ENCODE measurements around the gene MRPL17.
A peak's percentile ranks its signal among the peaks of the same experiment; 100 is the strongest.

Gene MRPL17

GRCh38 chr11:6653097-6653496 is 30.0 kb downstream of the MRPL17 start:
- no peak for DNase-seq

DNA sequence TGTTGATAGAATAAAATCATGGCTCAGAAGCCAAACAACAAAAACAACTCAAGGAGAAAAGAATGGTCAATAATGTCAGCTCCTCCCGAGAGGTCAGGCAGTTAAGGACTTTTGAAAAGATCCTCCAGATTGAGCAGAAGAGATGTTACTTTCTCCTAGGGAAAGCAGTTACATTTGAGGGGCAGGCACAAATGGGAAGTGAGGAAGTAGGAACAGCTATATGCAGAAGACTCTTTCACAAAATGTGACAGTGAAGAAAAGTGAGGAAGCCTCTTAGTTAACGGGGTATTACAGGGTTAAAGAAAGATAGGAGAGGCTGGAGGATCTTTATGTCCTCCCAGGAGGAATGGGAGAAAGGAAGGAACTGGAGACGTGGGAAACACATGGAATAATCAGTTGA is 31.0 kb downstream of the MRPL17 start:
- no peak for DNase-seq

- DNase-seq = peak; percentile 37
Measured at GRCh38 chr11:6650980-6651379, 32.2 kb downstream of the MRPL17 start.

DNA sequence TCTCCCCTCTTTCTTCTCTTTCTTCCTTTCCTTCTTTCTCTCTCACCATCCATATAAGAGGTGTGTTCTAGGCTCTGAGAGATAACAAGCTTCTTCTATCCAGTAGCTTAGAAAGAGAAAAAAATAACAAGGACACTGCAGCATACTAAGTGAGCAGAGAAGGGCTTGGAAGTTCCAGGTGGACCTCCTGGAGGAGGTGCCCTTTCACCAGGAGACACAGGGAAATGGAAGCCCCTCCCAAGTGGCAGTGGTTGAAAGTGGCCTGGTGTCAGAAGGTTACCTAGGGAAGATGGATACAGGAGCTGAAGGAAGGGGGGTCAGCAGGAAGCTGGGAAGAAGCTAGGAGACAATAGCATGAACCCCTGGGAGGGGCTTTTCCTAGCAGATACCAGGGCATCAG is 33.0 kb downstream of the MRPL17 start:
- DNase-seq = no peak

GRCh38 chr11:6648501-6648900 is 34.6 kb downstream of the MRPL17 start:
- no peak for DNase-seq

DNA sequence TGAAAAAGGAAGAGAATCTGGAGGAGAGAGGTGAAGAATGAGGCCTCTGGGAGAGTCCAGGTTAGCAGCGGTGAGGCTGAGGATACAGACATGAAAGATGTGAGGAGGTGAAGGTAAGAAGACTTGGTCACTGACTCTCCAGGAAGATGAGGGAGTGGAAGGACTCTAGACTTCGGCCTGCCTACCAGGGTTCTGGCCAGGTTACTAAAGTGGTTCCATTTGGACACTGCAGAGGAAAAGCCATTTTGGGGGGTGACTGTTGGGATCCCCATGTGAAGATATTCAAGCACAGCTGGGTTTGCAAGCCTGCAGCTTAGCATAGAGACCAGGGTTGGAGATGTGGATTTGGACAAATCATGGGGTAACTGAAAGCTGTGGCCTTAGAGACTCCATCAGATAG is 35.3 kb downstream of the MRPL17 start:
- DNase-seq = no peak

DNA sequence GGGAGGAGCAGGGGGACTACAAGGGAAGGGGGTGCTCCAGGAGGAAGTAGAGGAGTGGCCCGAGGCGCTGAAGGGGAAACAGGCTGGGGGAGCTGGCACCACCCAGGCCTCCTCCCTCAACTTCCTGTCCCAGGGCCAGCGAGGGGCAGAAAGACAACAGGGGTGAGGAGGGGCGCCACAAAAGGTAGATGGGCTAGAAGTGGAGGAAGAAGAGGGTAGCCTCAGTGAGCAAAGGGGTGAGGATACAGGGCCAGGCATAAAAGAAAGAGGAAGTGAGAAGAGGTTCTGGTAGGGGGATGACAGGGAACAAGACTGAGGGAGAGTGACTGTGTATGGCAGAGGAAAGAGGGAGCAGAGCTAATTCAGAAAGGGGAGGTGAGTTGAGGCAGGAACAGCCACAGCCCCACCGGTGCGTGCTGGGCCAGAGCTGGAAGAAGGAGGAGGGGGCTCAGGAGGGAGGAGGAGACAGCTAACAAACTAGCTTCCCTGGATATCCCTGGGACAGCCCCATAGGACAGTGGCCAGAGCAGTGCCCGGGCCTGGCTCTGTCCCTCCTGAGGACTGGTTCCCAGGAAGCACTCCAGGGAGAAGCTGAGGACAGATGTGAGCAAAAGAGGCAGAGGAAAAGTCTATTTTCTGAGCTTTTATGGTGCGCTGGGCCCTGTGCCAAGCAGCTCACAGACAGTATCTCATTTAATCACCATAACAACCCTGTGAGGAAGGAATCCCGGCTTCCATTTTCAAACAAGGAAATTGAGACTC is 36.0 kb downstream of the MRPL17 start:
- DNase-seq = peak; percentile 23

- no peak for DNase-seq
Measured at GRCh38 chr11:6646576-6646917, 36.6 kb downstream of the MRPL17 start.

- DNase-seq = no peak
Measured at GRCh38 chr11:6646071-6646470, 37.1 kb downstream of the MRPL17 start.

- no peak for DNase-seq
Measured at GRCh38 chr11:6642957-6643356, 40.2 kb downstream of the MRPL17 start.

- DNase-seq = no peak
Measured at GRCh38 chr11:6640985-6641701, 42.0 kb downstream of the MRPL17 start.

- no peak for DNase-seq
Measured at GRCh38 chr11:6640036-6640984, 42.8 kb downstream of the MRPL17 start.

- no peak for DNase-seq
Measured at GRCh38 chr11:6638429-6638828, 44.7 kb downstream of the MRPL17 start.

DNA sequence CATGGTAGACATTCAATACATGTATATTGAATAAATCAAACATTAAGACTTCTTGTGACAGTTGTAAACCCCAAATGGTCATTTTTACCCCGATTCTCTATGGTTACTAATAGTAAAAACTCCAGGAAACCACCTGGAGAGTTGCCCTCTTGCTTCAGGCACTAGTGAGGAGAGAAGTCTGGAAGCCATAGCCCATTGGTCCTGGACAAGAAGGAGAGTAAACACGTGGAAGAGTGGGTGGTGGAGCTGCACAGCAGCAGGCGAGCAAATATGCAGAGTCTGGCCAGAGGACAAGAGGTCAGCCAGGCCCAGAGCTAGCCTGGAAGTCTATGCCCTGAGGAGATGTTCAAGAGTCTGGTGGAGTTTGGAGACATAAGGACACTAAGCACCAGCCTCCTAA is 45.3 kb downstream of the MRPL17 start:
- no peak for DNase-seq

DNA sequence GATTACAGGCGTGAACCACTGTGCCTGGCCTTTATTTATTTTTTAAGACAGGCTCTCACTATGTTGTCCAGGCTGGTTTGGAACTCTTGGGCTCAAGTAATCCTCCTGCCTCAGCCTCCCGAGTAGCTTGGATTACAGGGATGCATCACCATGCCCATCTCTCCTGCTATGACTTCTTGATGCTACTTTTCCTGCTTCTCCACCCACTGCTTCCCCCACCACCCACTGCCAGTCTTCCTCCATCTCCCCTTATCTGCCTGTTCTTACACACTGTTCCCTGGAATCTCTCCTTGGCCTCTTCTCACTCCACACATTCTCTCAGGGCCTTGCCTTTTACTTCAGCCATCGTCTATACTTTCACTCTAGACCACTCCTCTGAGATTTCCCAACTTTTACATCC is 46.7 kb downstream of the MRPL17 start:
- DNase-seq = no peak

GRCh38 chr11:6635082-6635932 is 47.8 kb downstream of the MRPL17 start:
- DNase-seq = no peak

GRCh38 chr11:6634534-6634933 is 48.6 kb downstream of the MRPL17 start:
- no peak for DNase-seq

GRCh38 chr11:6633422-6634408 is 49.4 kb downstream of the MRPL17 start:
- DNase-seq = no peak

- DNase-seq = no peak
Measured at GRCh38 chr11:6632116-6633073, 50.7 kb downstream of the MRPL17 start.

GRCh38 chr11:6631361-6631890 is 51.7 kb downstream of the MRPL17 start:
- DNase-seq = no peak
